OCI-LY3 (cell line): ENCODE data around the gene MCM8.

Source experiments
- H2AFZ ChIP-seq: fragments of 200-600, 300-600 bp; shearing (Covaris generic); 2 replicates; pipeline ENCODE4 v1.6.0; 2014; ENCODE audit warnings: antibody characterized with exemption, low read depth, low read length
- H3K27ac ChIP-seq: fragments of 200-600, 300-600 bp; sonication (generic); 2 replicates; pipeline ENCODE4 v1.5.1; 2014; ENCODE audit warnings: mild to moderate bottlenecking, low read length, moderate library complexity, mixed read lengths
- H3K27me3 ChIP-seq: fragments of 200-600, 300-600 bp; sonication (generic); 2 replicates; pipeline ENCODE4 v1.6.1; 2014; ENCODE audit warnings: low read depth, low read length, mixed read lengths
- H3K36me3 ChIP-seq: fragments of 200-600, 300-600 bp; sonication (generic); replicated peaks from 2 replicates; pipeline ENCODE3; 2014; ENCODE audit warnings: low read depth, low read length, mixed read lengths
- H3K4me1 ChIP-seq: fragments of 300-600, 200-600 bp; sonication (generic); 2 replicates; pipeline ENCODE4 v1.6.1; 2014; ENCODE audit warnings: low read length, mixed read lengths
- H3K4me2 ChIP-seq: fragments of 200-600, 300-600 bp; sonication (generic); 2 replicates; pipeline ENCODE4 v1.6.1; 2014; ENCODE audit warnings: low read length, mixed read lengths
- H3K4me3 ChIP-seq: fragments of 300-600, 200-600 bp; sonication (generic); 2 replicates; pipeline ENCODE4 v1.5.1; 2014; ENCODE audit warnings: antibody characterized with exemption, mild to moderate bottlenecking, low read length, moderate library complexity
- H3K79me2 ChIP-seq: fragments of 300-600, 200-600 bp; shearing (Covaris generic); 2 replicates; pipeline ENCODE4 v1.6.1; 2014; ENCODE audit warnings: mild to moderate bottlenecking, low read length, mixed read lengths
- H3K9ac ChIP-seq: fragments of 300-600, 200-600 bp; shearing (Covaris generic); 2 replicates; pipeline ENCODE4 v1.6.0; 2014; ENCODE audit warnings: mild to moderate bottlenecking, low read length, moderate library complexity
- H3K9me3 ChIP-seq: fragments of 200-600, 300-600 bp; shearing (Covaris generic); 2 replicates; pipeline ENCODE4 v1.6.1; 2014; ENCODE audit warnings: low read length, mixed read lengths; ENCODE audit not compliant: insufficient read depth
- H4K20me1 ChIP-seq: fragments of 200-600, 300-600 bp; sonication (generic); 2 replicates; pipeline ENCODE4 v1.6.1; 2016; ENCODE audit warnings: low read length, mixed read lengths; ENCODE audit not compliant: insufficient read depth
- EZH2phosphoT487 ChIP-seq: fragments of 200-600 bp; shearing (Covaris generic); IDR thresholded peaks from 2 replicates; pipeline ENCODE4 v1.6.1; 2018; ENCODE audit warnings: antibody characterized with exemption, mixed run types, low read depth
- TF ChIP-seq, protein P1 (sequence below): fragments of 200-600, 300-600 bp; sonication (generic); IDR thresholded peaks from 2 replicates; pipeline ENCODE4 v1.5.1; 2014; ENCODE audit warnings: antibody characterized with exemption, low read length, low read depth

Gene MCM8

DNA sequence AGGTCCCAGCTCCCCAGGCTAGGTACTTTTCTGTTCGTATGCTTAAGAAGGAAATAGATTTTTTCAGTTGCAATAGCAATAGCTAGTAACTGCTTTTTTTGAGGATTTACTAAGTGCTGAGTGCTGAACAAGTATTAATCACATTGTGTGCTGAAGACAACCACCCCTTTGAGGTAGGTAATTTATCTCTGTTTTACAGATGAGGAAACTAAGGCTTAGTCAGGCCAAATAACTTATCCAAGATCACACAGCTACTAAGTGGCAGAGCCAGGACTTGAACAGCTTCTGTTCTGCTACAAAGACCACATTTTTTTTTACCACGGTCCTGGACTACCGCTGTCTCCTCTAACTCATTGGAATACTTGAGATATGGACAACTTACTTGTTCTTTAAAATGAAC, 63.6 kb downstream of the MCM8 start:
- Histone ChIP-seq H2AFZ (no peak overlapping the region), H3K4me3 (no peak overlapping the region), H3K9me3 (no peaks in the 10 kb centered on the region), H3K27ac (no peak overlapping the region), H4K20me1 (no peaks in the 10 kb centered on the region; the same call in 1 of the 2 replicates), H3K79me2 (peaks cover 62% of the 10 kb centered on the region), H3K4me2 (no peak overlapping the region), H3K9ac (no peak overlapping the region), H3K4me1 (peaks cover 6% of the 10 kb centered on the region), H3K27me3 (no peaks in the 10 kb centered on the region), H3K36me3 (peaks cover 64% of the 10 kb centered on the region)
- TF ChIP-seq EZH2phosphoT487, result no peak
- TF ChIP-seq, protein P1, sequence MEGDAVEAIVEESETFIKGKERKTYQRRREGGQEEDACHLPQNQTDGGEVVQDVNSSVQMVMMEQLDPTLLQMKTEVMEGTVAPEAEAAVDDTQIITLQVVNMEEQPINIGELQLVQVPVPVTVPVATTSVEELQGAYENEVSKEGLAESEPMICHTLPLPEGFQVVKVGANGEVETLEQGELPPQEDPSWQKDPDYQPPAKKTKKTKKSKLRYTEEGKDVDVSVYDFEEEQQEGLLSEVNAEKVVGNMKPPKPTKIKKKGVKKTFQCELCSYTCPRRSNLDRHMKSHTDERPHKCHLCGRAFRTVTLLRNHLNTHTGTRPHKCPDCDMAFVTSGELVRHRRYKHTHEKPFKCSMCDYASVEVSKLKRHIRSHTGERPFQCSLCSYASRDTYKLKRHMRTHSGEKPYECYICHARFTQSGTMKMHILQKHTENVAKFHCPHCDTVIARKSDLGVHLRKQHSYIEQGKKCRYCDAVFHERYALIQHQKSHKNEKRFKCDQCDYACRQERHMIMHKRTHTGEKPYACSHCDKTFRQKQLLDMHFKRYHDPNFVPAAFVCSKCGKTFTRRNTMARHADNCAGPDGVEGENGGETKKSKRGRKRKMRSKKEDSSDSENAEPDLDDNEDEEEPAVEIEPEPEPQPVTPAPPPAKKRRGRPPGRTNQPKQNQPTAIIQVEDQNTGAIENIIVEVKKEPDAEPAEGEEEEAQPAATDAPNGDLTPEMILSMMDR, result no peak

DNA sequence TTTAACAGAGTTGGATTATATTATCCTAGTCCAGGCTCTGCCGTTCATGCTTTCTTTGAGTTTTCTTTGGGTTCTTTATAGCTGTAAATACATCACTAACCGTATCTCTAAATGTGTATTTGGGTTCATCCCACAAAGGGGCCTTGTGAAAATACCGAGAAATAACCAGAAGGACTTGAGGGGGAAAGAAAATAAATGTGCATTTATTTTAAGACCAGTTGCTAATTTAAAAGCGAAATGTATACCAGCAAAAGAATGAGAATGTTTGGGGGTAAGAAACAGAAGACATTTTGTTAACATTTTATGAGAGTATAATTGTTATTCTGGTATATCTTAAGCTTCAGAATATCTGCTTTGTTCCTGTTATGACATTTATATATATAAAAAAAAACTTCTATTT, 64.5 kb downstream of the MCM8 start:
- H3K36me3 ChIP-seq, result peaks cover 63% of the 10 kb centered on the region
- peaks cover 2% of the 10 kb centered on the region for H3K4me1 ChIP-seq
- H3K9ac ChIP-seq, result no peak overlapping the region
- no peaks in the 10 kb centered on the region for H3K9me3 ChIP-seq
- H3K4me2 ChIP-seq, result no peak overlapping the region
- H3K27me3 ChIP-seq, result no peaks in the 10 kb centered on the region
- H3K4me3 ChIP-seq, result no peak overlapping the region
- TF ChIP-seq, protein P1, result no peak
- TF ChIP-seq EZH2phosphoT487, result no peak
- no peak overlapping the region for H2AFZ ChIP-seq
- H4K20me1 ChIP-seq, result no peaks in the 10 kb centered on the region; the same call in 1 of the 2 replicates
- H3K79me2 ChIP-seq, result peaks cover 63% of the 10 kb centered on the region
- H3K27ac ChIP-seq, result no peak overlapping the region

DNA sequence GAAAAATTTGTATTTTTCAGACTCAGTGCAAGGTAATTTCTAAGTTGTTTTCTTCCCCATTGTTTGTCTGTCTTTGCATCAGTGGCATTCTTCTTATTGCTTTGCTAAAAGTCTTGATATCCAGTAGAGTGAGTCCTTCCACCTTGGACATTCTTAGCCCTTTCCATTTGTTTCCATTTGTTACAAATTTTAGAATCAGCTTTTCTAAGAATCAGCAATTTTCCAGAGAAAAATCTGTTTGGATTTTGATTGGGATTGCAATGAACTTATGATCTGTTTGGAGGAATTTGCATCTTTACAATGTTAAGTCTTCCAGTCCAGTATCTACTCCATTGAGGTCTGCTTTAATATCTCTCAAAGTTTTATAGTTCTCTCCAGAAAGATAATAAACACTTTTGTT, 67.0 kb downstream of the MCM8 start:
- Histone ChIP-seq H3K4me3 (no peak overlapping the region), H3K79me2 (peaks cover 69% of the 10 kb centered on the region), H3K9ac (no peak overlapping the region), H3K4me1 (no peaks in the 10 kb centered on the region), H3K36me3 (peaks cover 56% of the 10 kb centered on the region), H3K27me3 (no peaks in the 10 kb centered on the region), H4K20me1 (no peaks in the 10 kb centered on the region; the same call in 1 of the 2 replicates), H2AFZ (no peak overlapping the region), H3K9me3 (no peaks in the 10 kb centered on the region), H3K27ac (no peak overlapping the region), H3K4me2 (no peak overlapping the region)
- TF ChIP-seq, protein P1, result no peak
- no peak for TF ChIP-seq EZH2phosphoT487

DNA sequence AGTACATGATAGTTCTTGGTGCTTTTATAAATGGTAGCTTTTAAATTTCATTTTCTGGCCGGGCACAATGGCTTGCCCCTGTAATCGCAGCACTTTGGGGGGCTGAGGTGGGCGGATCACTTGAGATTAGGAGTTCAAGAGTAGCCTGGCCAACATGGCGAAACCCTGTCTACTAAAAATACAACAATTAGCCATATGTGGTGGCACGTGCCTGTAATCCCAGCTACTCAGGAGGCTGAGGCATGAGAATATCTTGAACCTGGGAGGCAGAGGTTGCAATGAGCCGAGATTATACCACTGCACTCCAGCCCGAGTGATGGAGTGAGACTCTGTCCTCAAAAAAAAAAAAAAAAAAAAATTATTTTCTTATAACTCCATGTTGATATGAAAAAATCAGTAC, 67.4 kb downstream of the MCM8 start:
- no peaks in the 10 kb centered on the region for H3K9me3 ChIP-seq
- H4K20me1 ChIP-seq, result no peaks in the 10 kb centered on the region; the same call in 1 of the 2 replicates
- TF ChIP-seq, protein P1, result no peak
- TF ChIP-seq EZH2phosphoT487, result no peak
- H3K27me3 ChIP-seq, result no peaks in the 10 kb centered on the region
- no peak overlapping the region for H2AFZ ChIP-seq
- H3K79me2 ChIP-seq, result peaks cover 68% of the 10 kb centered on the region
- peaks cover 56% of the 10 kb centered on the region for H3K36me3 ChIP-seq
- no peaks in the 10 kb centered on the region for H3K4me1 ChIP-seq
- no peak overlapping the region for H3K27ac ChIP-seq
- no peak overlapping the region for H3K4me3 ChIP-seq
- no peak overlapping the region for H3K9ac ChIP-seq
- no peak overlapping the region for H3K4me2 ChIP-seq
